Measurements from ENCODE around the gene GJA9.
A peak's percentile ranks its signal among the peaks of the same experiment; 100 is the strongest.
"Not testable (repeated sequence)": the region's sequence is repeated elsewhere in the genome, so short reads cannot be mapped to it uniquely, and the experiment has no call there.

Gene GJA9

GRCh38 chr1:38873027-38873969, 8.1 kb downstream of the GJA9 start, which contains the start of gene MYCBP:
TSS of gene MYCBP (minus strand) at chr1:38873348. CDS start at chr1:38873305, 43 bp downstream.
- peak; percentile 84 for DNase-seq

GRCh38 chr1:38872401-38873026, 8.9 kb downstream of the GJA9 start:
- DNase-seq: no peak

GRCh38 chr1:38870996-38871395, 10.4 kb downstream of the GJA9 start:
- DNase-seq: no peak

GRCh38 chr1:38867208-38867607, 14.2 kb downstream of the GJA9 start:
- DNase-seq: no peak

GRCh38 chr1:38865112-38865715, 16.2 kb downstream of the GJA9 start:
- no peak for DNase-seq

GRCh38 chr1:38860454-38860795, 21.0 kb downstream of the GJA9 start:
- DNase-seq: no peak

- peak; percentile 89 for DNase-seq
Observed at GRCh38 chr1:38859561-38860453, 21.6 kb downstream of the GJA9 start, which contains the start of gene RRAGC. TSS of gene RRAGC (minus strand) at chr1:38859772. CDS start at chr1:38859646, 126 bp downstream.

- DNase-seq: no peak
Observed at GRCh38 chr1:38858833-38859560, 22.4 kb downstream of the GJA9 start.

- DNase-seq: no peak
Observed at GRCh38 chr1:38852780-38853179, 28.6 kb downstream of the GJA9 start.

GRCh38 chr1:38848071-38848470, 33.3 kb downstream of the GJA9 start:
- peak; percentile 75 for DNase-seq

- no peak for DNase-seq
Observed at GRCh38 chr1:38846210-38846609, 35.2 kb downstream of the GJA9 start.

GRCh38 chr1:38845088-38845487, 36.3 kb downstream of the GJA9 start:
- not testable (repeated sequence) for DNase-seq

GRCh38 chr1:38840281-38840680, 41.1 kb downstream of the GJA9 start:
- no peak for DNase-seq

- DNase-seq: no peak
Observed at GRCh38 chr1:38839363-38839762, 42.0 kb downstream of the GJA9 start.

GRCh38 chr1:38836316-38836715, 45.1 kb downstream of the GJA9 start:
- DNase-seq: not testable (repeated sequence)

GRCh38 chr1:38834937-38835827, 46.2 kb downstream of the GJA9 start:
- DNase-seq: peak; percentile 80

GRCh38 chr1:38834221-38834782, 47.1 kb downstream of the GJA9 start:
- DNase-seq: peak; percentile 67

- DNase-seq: no peak
Observed at GRCh38 chr1:38833146-38833545, 48.2 kb downstream of the GJA9 start.

GRCh38 chr1:38832370-38832734, 49.0 kb downstream of the GJA9 start:
- DNase-seq: no peak

- DNase-seq: no peak
Observed at GRCh38 chr1:38831731-38832369, 49.5 kb downstream of the GJA9 start.

Measured in GF-D8 (cell line).